Fibroblast of skin of right biceps (primary cell): ENCODE data around the gene PBX1.

Experiments used
- DNase-seq: peaks from one replicate; pipeline ENCODE4 v3.0.0-alpha.2; 2013

PBX1 gene

GRCh38 chr1:164767752-164768402 is 208.9 kb downstream of the PBX1 start:
- no peak for DNase-seq

DNA sequence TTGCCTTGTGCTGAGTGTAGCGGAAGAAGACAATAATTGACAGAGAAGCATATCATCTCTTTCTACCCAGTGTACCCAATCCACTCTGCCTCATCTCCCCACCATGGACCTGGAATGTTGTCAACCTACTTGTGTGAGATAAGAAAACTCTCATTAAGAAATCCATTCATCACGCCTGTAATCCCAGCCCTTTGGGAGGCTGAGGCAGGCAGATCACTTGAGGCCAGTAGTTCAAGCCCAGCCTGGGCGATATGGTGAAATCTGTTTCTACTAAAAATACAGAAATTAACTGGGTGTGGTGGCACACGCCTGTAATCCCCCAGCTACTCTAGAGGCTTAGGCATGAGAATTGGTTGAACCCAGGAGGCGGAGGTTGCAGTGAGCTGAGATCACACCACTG is 209.6 kb downstream of the PBX1 start:
- no peak for DNase-seq

GRCh38 chr1:164769486-164770130 is 210.6 kb downstream of the PBX1 start:
- DNase-seq: no peak

DNA sequence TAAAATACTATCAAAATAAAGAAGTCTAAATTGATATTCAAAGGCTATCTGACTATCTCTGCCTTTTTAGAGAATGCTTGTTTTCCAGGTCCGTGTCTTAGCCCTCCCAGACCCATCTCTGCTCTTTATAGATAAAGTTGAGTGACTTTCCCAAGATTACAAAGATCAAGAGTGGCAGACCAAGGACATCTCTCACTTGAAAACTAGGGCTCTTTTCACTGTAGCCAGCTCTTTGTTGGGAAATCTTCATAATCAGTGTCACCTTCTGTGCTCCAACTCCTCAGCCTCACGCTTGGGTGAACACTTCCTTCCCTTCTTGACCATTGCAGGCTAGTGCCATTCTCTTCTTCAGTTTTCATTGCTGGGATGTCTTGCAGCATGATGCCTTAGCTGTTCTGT is 211.1 kb downstream of the PBX1 start:
- DNase-seq: no peak

DNA sequence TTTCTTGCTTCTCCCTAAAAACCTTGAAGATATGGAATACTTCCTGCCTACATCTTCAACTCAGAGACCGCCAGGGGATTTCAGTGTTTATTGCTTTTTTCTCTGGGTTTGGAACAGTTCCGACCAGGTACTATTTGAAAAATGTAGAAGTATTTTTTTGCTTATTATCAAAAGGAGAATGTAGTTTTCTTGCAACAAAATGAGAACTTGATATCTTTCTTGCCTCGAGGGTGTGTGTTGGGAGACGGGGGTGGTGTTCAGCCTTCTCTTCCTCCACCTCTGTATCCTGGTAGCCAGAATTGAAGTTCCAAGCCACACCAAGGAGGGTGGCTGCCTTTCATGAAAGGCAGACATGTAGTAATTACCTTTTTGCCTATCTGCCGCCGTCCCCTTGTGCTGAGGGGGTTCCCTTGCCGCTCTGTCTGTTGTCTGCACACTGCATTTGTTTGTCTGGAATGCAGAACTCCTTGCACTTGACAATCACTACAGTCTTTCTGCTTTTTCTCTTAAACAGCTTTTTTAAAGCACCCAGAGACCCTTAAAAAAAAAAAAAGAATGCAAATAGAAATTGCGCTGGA is 212.1 kb downstream of the PBX1 start:
- peak; percentile 69 for DNase-seq

DNA sequence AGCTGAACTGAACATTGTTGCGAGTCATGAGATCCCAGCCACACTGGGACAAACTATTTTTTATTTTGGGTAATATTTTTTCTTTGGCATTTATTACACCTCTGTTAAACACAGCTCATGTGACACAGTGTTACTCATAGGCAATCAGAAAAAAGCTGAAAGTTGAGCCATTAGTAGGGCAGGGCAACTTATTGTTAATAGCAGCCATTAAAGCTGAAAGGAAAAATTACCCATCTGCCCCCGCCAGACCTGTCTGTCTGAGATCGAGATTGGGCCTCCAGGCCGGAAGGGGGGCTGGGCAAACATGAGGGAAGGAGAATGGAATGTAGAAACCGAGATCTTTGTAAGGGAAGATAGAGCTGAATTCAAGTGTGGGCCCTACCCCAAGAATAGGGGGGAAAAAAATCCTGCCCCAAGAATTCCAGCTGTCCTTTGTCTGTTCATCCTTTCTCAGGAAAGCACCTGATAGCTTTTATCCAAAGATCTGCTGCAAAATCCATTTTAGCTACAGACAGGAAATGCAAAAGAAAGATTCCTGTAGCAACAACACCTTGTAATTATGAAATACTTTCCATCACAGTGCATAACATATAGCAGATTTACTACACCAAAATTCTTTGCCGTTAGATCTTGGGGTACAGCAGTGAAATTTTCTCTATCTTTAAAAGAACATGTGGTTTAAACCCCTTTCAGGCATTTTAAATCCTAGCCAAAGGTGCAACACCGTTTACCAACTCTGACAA is 212.8 kb downstream of the PBX1 start:
- DNase-seq: peak; percentile 89

- peak; percentile 96 for DNase-seq
These were observed 213.7 kb downstream of the PBX1 start for GRCh38 chr1:164772635-164773034.

GRCh38 chr1:164773102-164773501 is 214.1 kb downstream of the PBX1 start:
- DNase-seq: no peak

GRCh38 chr1:164774413-164774812 is 215.4 kb downstream of the PBX1 start:
- no peak for DNase-seq

DNA sequence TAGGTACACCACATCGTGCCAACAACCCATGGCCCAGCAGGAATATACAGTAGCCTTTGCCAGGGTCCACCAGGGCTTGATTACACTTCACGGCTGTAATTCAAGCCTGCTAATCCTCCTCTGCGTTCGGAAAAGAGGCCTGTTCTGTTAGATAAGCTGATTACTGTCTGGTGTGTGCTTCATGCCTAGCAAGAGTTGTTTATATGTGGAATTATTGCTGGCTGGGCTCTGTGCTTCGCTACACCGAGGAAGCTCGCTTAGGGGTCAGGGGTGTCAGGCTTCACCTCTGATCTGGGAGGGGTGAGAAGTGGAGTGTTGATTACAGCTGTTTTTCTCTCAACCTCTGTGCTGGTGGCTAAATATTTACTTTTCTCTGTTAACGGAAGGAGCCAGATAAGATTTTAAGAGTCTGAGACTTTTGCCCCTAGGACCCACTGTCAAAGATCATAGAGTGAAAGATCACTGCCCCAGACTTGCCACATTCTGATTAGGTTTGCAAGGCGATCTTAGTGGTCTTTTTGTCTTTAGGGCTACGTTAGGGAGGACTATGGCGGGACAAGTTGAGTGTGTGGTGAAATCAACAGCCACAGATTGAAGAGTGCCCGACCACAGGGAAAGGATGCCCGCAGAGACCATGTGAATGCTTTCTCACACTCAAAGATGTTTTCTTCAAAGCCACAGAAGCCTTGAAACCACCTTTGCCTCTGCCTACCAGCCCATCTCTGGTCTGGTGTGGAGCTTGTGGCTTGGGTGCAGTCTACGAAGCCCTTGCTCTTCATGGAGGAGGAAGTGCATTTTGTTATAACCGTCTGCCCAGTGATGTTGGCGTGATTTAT is 216.1 kb downstream of the PBX1 start:
- no peak for DNase-seq

DNA sequence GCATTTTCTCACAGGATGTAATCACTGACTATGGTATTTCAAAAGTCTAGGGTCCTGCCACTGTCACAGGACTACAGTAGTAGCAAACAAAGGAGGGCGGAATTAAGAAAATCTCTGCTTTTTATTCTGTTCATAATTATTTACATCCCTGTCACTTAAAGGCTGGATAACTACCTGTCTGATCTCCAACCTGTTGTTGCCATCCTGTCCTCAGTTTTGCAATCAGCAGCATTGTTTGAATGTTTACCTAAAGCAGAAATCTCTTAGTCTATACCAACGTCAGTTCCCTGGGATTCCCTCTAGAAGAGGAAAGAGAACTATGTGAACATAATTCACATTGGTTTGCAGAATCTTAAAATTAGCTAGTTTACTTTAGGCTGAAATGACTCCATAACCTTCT is 218.5 kb downstream of the PBX1 start:
- no peak for DNase-seq

DNA sequence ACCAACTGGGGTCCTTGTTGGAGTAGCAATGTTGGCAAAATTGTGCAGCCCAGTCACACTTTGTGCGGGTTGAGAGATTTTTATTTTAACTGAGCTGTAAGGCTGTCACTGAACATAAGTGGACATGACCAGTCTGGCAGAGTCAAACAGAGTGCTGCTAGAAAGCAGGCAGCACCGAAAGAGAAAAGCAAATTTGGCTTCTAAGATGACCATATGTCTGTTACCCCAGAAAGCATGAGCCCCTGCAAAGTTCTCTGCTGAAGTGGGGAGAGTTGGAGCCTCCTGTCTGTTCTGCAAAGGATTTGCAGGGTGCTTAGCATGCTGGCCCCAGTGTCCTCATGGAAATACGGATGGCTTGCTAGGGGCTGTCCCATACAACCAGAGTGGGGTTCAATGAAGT is 220.4 kb downstream of the PBX1 start:
- no peak for DNase-seq

GRCh38 chr1:164780111-164780812 is 221.3 kb downstream of the PBX1 start:
- DNase-seq: peak; percentile 58

DNA sequence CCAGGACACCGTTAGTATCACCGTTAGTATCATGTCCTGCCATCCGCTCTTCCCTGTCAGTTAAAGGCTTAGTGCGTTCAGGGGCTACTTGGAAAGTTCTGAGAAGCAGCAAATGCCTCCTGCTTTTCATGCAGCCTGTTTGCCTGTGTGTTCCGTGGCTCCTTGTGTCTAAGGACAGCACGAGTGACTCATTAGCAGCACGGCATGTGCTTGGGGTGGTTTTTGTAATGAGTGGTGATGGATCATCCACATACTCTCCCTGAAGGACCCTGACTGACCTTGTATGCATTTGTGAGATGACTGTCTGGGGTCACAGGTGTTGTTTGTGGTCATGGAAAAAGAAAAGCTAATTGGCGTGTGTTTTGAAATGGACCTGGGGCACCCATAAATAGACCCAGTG is 221.9 kb downstream of the PBX1 start:
- DNase-seq: peak; percentile 88

GRCh38 chr1:164781972-164782371 is 223.0 kb downstream of the PBX1 start:
- no peak for DNase-seq

DNA sequence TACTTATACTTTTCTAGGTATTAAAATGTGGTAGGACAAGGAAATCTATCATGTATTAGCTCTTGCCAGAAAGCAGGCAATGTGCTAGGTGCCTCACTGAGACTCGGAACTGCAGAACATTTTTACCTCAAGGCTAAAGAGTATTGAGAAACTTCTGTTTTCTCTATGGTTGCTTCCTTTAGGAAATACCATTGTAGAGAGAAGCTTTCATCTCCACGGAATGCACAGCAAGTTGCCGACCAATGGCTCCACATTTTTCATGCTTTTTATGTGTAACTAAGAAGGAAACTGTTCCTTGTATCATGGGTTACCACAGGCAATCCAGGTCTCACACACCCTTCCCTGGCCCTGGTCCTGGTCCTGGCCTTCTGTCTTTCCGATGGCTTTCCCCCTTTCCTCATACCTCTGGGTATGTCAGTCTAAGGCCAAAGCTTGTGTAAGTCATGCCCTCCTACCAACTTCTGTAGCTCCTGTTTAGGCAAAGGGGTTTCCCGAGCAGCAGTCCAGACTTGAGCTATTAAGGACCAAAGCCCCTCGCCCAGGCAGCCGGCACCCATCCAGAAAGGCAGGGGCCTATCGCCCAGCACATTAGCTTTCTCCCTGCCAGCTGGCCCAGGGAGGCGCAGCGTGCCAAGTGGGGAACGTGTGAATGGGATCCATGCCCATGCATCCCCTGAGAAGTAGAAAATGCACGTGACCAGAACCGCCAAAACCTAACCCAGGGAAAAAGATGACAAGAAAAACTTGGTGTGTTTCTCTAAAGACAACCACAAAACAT is 225.0 kb downstream of the PBX1 start:
- DNase-seq: no peak

DNA sequence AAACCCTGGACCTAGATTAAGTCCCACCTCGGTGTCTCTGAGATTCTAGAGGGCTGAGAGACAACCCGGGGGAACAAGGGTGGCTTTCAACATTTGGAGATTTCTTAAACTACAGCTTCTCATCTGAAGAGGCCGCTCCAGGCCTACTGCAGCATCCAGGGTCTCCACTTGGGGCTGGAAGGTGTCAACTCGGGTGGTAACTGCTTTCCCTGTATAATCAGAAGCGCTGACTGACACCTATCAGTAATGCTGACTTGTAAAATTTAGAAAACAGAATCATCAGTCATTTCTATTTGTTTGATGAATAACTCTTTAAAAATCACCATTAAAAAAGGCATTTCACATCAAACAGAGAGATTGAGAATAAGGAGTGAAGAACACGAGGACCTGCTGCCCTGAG is 226.0 kb downstream of the PBX1 start:
- no peak for DNase-seq

- DNase-seq: peak; percentile 16
These were observed 227.0 kb downstream of the PBX1 start for GRCh38 chr1:164785841-164786534.

GRCh38 chr1:164786980-164787833 is 228.2 kb downstream of the PBX1 start:
- peak; percentile 74 for DNase-seq

- no peak for DNase-seq
These were observed 228.8 kb downstream of the PBX1 start for GRCh38 chr1:164787834-164788231.
